H1 (cell line): ENCODE data around the gene BNIP2. TPM values are rescaled to one million over a fixed set of nuclear protein-coding genes. Genes with fewer than 3 reads are reported as not detected.

Experiments
- CTCF ChIA-PET: fragments of 300-600 bp; sonication (Branson Sonifier 250); formaldehyde crosslinking; loops from one replicate; lab custom pipeline; 2021; ENCODE audit not compliant: partially characterized antibody; lab: Charles Lee
- POLR2A ChIA-PET: fragments of 300-600 bp; sonication (Branson Sonifier 250); formaldehyde crosslinking; loops from one replicate; lab custom pipeline; 2021; ENCODE audit warnings: inconsistent platforms; ENCODE audit not compliant: partially characterized antibody; lab: Charles Lee
- DNase-seq, 2 experiments: peaks; one replicate each; pipeline versions ENCODE4 v3.0.0 to v3.0.0-alpha.2; 2010 to 2022; ENCODE audit warnings: low spot score in 2 of 2, low read depth in 1 of 2, mixed read lengths in 1 of 2
- FAIRE-seq: peaks from 2 replicates; lab custom pipeline; 2011; peaks lifted over from hg19 to GRCh38; lab: Jason Lieb, UNC
- H2AFZ ChIP-seq: 2 replicates; pipeline ENCODE4 v1.8.1; 2012; ENCODE audit warnings: low read length, inconsistent platforms
- H2AK5ac ChIP-seq: 2 replicates; pipeline ENCODE4 v1.6.1; 2013; ENCODE audit warnings: low read depth, low read length
- H2BK120ac ChIP-seq: replicated peaks from 2 replicates; pipeline ENCODE3; 2013; ENCODE audit warnings: low read depth, low read length, inconsistent platforms
- H2BK12ac ChIP-seq: 2 replicates; pipeline ENCODE4 v1.6.1; 2013; ENCODE audit warnings: low read depth, low read length
- H2BK15ac ChIP-seq: 2 replicates; pipeline ENCODE4 v1.6.1; 2013; ENCODE audit warnings: low read length
- H2BK20ac ChIP-seq: 2 replicates; pipeline ENCODE4 v1.6.1; 2013; ENCODE audit warnings: low read length
- H2BK5ac ChIP-seq: 2 replicates; pipeline ENCODE4 v1.6.1; 2013; ENCODE audit warnings: low read depth, low read length
- H3K14ac ChIP-seq: 2 replicates; pipeline ENCODE4 v1.6.1; 2013; ENCODE audit warnings: inconsistent platforms; ENCODE audit not compliant: insufficient read length
- H3K18ac ChIP-seq: 2 replicates; pipeline ENCODE4 v1.6.1; 2013; ENCODE audit warnings: low read length; ENCODE audit errors: extremely low read depth
- H3K23ac ChIP-seq: 2 replicates; pipeline ENCODE4 v1.6.1; 2013; ENCODE audit warnings: inconsistent platforms; ENCODE audit not compliant: insufficient read length
- H3K23me2 ChIP-seq: 2 replicates; pipeline ENCODE4 v1.6.1; 2013; ENCODE audit warnings: low read depth, low read length
- H3K27ac ChIP-seq: 2 replicates; pipeline ENCODE4 v1.6.1; 2011; ENCODE audit warnings: low read depth, low read length, inconsistent platforms
- H3K27me3 ChIP-seq, 4 experiments: replicated peaks in 1 of 4; 1 replicate in 1 of 4; 2 replicates in 3 of 4; pipeline versions ENCODE4 v1.6.1 to v1.8.1; 2011 to 2013; ENCODE audit warnings: low read length in 3 of 4, mild to moderate bottlenecking in 3 of 4, inconsistent platforms in 2 of 4, mixed read lengths in 2 of 4, moderate library complexity in 1 of 4; ENCODE audit not compliant: control insufficient read depth in 3 of 4, insufficient read depth in 3 of 4; ENCODE audit errors: extremely low read depth in 1 of 4
- H3K36me3 ChIP-seq, 4 experiments: 2 replicates each; pipeline versions ENCODE4 v1.6.1 to v1.8.1; 2011 to 2013; ENCODE audit warnings: mild to moderate bottlenecking in 4 of 4, low read length in 3 of 4, moderate library complexity in 2 of 4, control low read depth in 1 of 4, inconsistent platforms in 1 of 4; ENCODE audit not compliant: insufficient read depth in 4 of 4, control insufficient read depth in 2 of 4
- H3K4ac ChIP-seq: replicated peaks from 2 replicates; pipeline ENCODE3; 2013; ENCODE audit warnings: low read length, low read depth, mixed read lengths, inconsistent platforms; ENCODE audit not compliant: insufficient read length
- H3K4me1 ChIP-seq, 4 experiments: replicated peaks in 1 of 4; 1 replicate in 1 of 4; 2 replicates in 3 of 4; pipeline versions ENCODE4 v1.6.1 to v1.8.1; 2011 to 2013; ENCODE audit warnings: low read length in 3 of 4, inconsistent platforms in 2 of 4, mixed read lengths in 1 of 4; ENCODE audit not compliant: insufficient read depth in 4 of 4, control insufficient read depth in 3 of 4
- H3K4me2 ChIP-seq, 2 experiments: 2 replicates each; pipeline versions ENCODE4 v1.6.1 to v1.8.1; 2011 to 2013; ENCODE audit warnings: low read depth in 2 of 2, low read length in 2 of 2, control low read depth in 1 of 2, inconsistent platforms in 1 of 2, mild to moderate bottlenecking in 1 of 2; ENCODE audit not compliant: insufficient read depth in 1 of 2
- H3K4me3 ChIP-seq, 4 experiments: fragments of 200-600, 300-600 bp in 1 of 4; sonication (generic), shearing (Covaris generic), sonication (Bioruptor Twin) in 1 of 4; 2 replicates each; pipeline versions ENCODE4 v1.5.1 to v1.8.1; 2011 to 2016; ENCODE audit warnings: low read length in 4 of 4, low read depth in 3 of 4, control low read depth in 2 of 4, inconsistent platforms in 2 of 4, mild to moderate bottlenecking in 2 of 4, mixed read lengths in 1 of 4, moderate library complexity in 1 of 4; ENCODE audit not compliant: insufficient read depth in 2 of 4; ENCODE audit errors: extremely low read depth in 1 of 4
- H3K56ac ChIP-seq: replicated peaks from 2 replicates; pipeline ENCODE3; 2013; ENCODE audit warnings: low read depth, mild to moderate bottlenecking, mixed read lengths, low read length, inconsistent platforms; ENCODE audit not compliant: insufficient read length
- H3K79me1 ChIP-seq: 2 replicates; pipeline ENCODE4 v1.6.1; 2013; ENCODE audit warnings: low read depth, low read length, control low read depth
- H3K79me2 ChIP-seq, 2 experiments: 2 replicates each; pipeline versions ENCODE4 v1.6.1 to v1.8.1; 2012 to 2013; ENCODE audit warnings: low read length in 2 of 2, mild to moderate bottlenecking in 2 of 2, inconsistent platforms in 1 of 2; ENCODE audit not compliant: insufficient read depth in 2 of 2, control insufficient read depth in 1 of 2
- H3K9ac ChIP-seq, 4 experiments: replicated peaks in 1 of 4; 1 replicate in 1 of 4; 2 replicates in 3 of 4; pipeline versions ENCODE4 v1.6.1 to v1.8.1; 2011 to 2013; ENCODE audit warnings: low read depth in 3 of 4, low read length in 3 of 4, control low read depth in 2 of 4, mild to moderate bottlenecking in 2 of 4, moderate library complexity in 2 of 4, inconsistent platforms in 1 of 4; ENCODE audit errors: extremely low read depth in 1 of 4
- H3K9me3 ChIP-seq, 2 experiments: 2 replicates each; pipeline versions ENCODE4 v1.6.1 to v1.8.1; 2012 to 2013; ENCODE audit warnings: mild to moderate bottlenecking in 2 of 2, moderate library complexity in 2 of 2, control low read depth in 1 of 2, inconsistent platforms in 1 of 2, low read depth in 1 of 2, low read length in 1 of 2, mixed read lengths in 1 of 2; ENCODE audit not compliant: insufficient read depth in 2 of 2
- H4K20me1 ChIP-seq, 2 experiments: replicated peaks in 1 of 2; 2 replicates each; pipeline versions ENCODE3 to v1.8.1; 2011 to 2013; ENCODE audit warnings: inconsistent platforms in 2 of 2, low read length in 2 of 2, mild to moderate bottlenecking in 1 of 2; ENCODE audit not compliant: insufficient read depth in 2 of 2, control insufficient read depth in 1 of 2
- H4K5ac ChIP-seq: 2 replicates; pipeline ENCODE4 v1.6.1; 2013; ENCODE audit warnings: low read length, low read depth, mixed read lengths, inconsistent platforms; ENCODE audit not compliant: insufficient read length
- H4K8ac ChIP-seq: 2 replicates; pipeline ENCODE4 v1.8.0; 2013; ENCODE audit warnings: mild to moderate bottlenecking, moderate library complexity, low read length, inconsistent platforms; ENCODE audit not compliant: insufficient read depth; ENCODE audit errors: extremely low read depth
- H4K91ac ChIP-seq: replicated peaks from 2 replicates; pipeline ENCODE3; 2013; ENCODE audit warnings: low read length, mixed read lengths, inconsistent platforms; ENCODE audit not compliant: insufficient read length
- CTBP2 ChIP-seq: IDR thresholded peaks from 2 replicates; pipeline ENCODE4 v1.7.0; 2011; ENCODE audit warnings: borderline replicate concordance, mild to moderate bottlenecking, moderate library complexity, mixed read lengths, low read length; ENCODE audit not compliant: insufficient read depth, insufficient read length
- GABPA ChIP-seq: IDR thresholded peaks from 2 replicates; pipeline ENCODE4 v1.6.1; 2011; ENCODE audit warnings: mild to moderate bottlenecking, low read length, moderate library complexity, borderline replicate concordance; ENCODE audit not compliant: insufficient read depth
- GTF2F1 ChIP-seq: IDR thresholded peaks from 2 replicates; pipeline ENCODE4 v1.6.1; 2012; ENCODE audit warnings: low read depth, low read length, improper control_type of control experiment, borderline replicate concordance
- HDAC6 ChIP-seq: IDR thresholded peaks from one replicate; pipeline ENCODE4 v1.7.1; 2012; ENCODE audit warnings: low read depth, mild to moderate bottlenecking, inconsistent platforms, low read length, moderate library complexity
- SIX5 ChIP-seq: IDR thresholded peaks from 2 replicates; pipeline ENCODE4 v1.6.1; 2011; ENCODE audit warnings: mild to moderate bottlenecking, low read depth, low read length
- SP1 ChIP-seq: IDR thresholded peaks from 2 replicates; pipeline ENCODE4 v1.6.1; 2011; ENCODE audit warnings: low read depth, low read length
- SRF ChIP-seq: IDR thresholded peaks from 2 replicates; pipeline ENCODE4 v1.6.1; 2011; ENCODE audit warnings: mild to moderate bottlenecking, low read depth, low read length, moderate library complexity
- TBP ChIP-seq: IDR thresholded peaks from 2 replicates; pipeline ENCODE4 v1.6.1; 2011; ENCODE audit warnings: low read depth, low read length, improper control_type of control experiment
- YY1 ChIP-seq: IDR thresholded peaks from 2 replicates; pipeline ENCODE4 v1.6.1; 2011; ENCODE audit warnings: low read depth, mild to moderate bottlenecking, low read length
- WGBS, 2 experiments: shearing (Covaris generic) in 1 of 2; methylation state at CpG; one replicate each; pipeline versions ENCODE4 v1.1.6 to v1.1.7; 2013 to 2015; ENCODE audit warnings: low lambda C conversion rate in 2 of 2, mixed read lengths in 2 of 2, inconsistent platforms in 1 of 2, low coverage in 1 of 2, missing lambda C conversion rate in 1 of 2; ENCODE audit not compliant: insufficient replicate concordance in 2 of 2, insufficient coverage in 1 of 2, insufficient read length in 1 of 2; ENCODE audit errors: extremely low coverage in 1 of 2, missing lambda C conversion rate in 1 of 2; 5-methylcytosine and 5-hydroxymethylcytosine counted together
- polyA plus RNA-seq, 7 experiments: library from polyadenylated mRNA; depleted of rRNA in 3 of 7; stranded (reverse) in 5 of 7; unstranded in 2 of 7; fragments of >200 nt in 5 of 7; fragments of 200-250 nt in 2 of 7; gene quantifications; 1 replicate in 5 of 7; 2 replicates in 1 of 7; 4 replicates in 1 of 7; pipeline versions ENCODE4 v1.2.1 to v1.2.3, GENCODE V29; 2011 to 2013; ENCODE audit warnings: missing spikeins in 2 of 7, mixed read lengths in 2 of 7
- total RNA-seq: library from RNA; stranded (reverse); fragmentation: NEBNext Ultra II Directional; extraction: Animal tissue kit (Norgen Biotek cat#: 25700); gene quantifications from 2 replicates; pipeline ENCODE4 v1.2.1, GENCODE V29; 2021
- TF ChIP-seq, protein P1 (sequence below): IDR thresholded peaks from 2 replicates; pipeline ENCODE4 v1.6.1; 2011; ENCODE audit warnings: low read depth, mild to moderate bottlenecking, low read length; ENCODE audit not compliant: insufficient read depth

Gene BNIP2
- total and polyA plus RNA-seq, 2 of the 8 experiments (the other 6 are each of a cell fraction or from before 2014, with no cell fraction given): 11.8 to 40.6 TPM

DNA sequence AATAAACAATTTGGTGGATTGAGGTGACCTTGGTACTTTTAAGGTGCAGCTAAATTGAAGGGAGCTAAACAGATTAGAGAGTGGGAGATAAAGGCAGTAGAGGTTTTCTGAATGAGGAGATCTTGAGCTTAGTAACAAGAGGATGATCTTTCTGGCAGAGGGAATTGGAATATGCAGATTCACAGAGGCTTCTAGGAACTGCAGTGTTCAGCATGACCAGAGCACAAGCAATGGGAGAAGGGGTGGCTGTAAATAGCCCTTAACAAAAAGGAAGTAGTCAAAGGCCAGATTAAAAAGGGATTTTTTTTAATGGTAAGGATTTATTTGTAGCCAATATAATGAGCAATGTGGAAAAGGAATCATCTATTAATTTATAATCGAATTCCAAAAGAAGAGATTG is 5.7 kb upstream of the BNIP2 start:
- Histone ChIP-seq H3K4ac (no peak overlapping the region), H3K23me2 (no peaks in the 10 kb centered on the region), H3K9ac (no peak overlapping the region), H3K23ac (no peak overlapping the region), H4K8ac (no peak overlapping the region), H2BK15ac (no peak overlapping the region), H4K20me1 (no peaks in the 10 kb centered on the region), H3K79me1 (no peaks in the 10 kb centered on the region), H3K56ac (no peak overlapping the region), H3K18ac (no peak overlapping the region), H2BK20ac (no peak overlapping the region), H4K91ac (no peak overlapping the region), H3K27ac (no peak overlapping the region), H2BK120ac (no peak overlapping the region), H2BK5ac (no peak overlapping the region), H3K9me3 (no peaks in the 10 kb centered on the region), H3K79me2 (no peaks in the 10 kb centered on the region), H3K27me3 (peaks cover 0 to 6% (median 4%) of the 10 kb centered on the region in 4 experiments; a peak in 5 of 7 replicates), H2AK5ac (no peak overlapping the region), H4K5ac (no peak overlapping the region), H2BK12ac (no peak overlapping the region), H3K4me2 (no peak overlapping the region), H3K4me1 (no peaks in the 10 kb centered on the region), H3K4me3 (no peak overlapping the region), H3K36me3 (no peaks in the 10 kb centered on the region), H3K14ac (no peak overlapping the region), H2AFZ (no peak overlapping the region)
- DNase-seq (no peak), FAIRE-seq (no peak)
- ChIA-PET POLR2A (no interaction called here), CTCF (interaction anchor here (1.0 kb wide), 1 partner anchor 40 kb away, joined by 3 read pairs; no protein-coding TSS in a partner anchor)
- TF ChIP-seq TBP (no peak), HDAC6 (no peak), SRF (no peak), GTF2F1 (no peak), GABPA (no peak), CTBP2 (no peak), SIX5 (no peak), SP1 (no peak), YY1 (no peak)
- TF ChIP-seq, protein P1, sequence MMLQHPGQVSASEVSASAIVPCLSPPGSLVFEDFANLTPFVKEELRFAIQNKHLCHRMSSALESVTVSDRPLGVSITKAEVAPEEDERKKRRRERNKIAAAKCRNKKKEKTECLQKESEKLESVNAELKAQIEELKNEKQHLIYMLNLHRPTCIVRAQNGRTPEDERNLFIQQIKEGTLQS: no peak
- 94% methylated on average over 1 of the region's 1 CpG; no CpG with 5 or more reads in 1 of the 2 experiments for WGBS, 2 experiments
